GM21737 (cell line): Measurements from ENCODE around the gene FAM13A.
"Not testable (repeated sequence)": the region's sequence is repeated elsewhere in the genome, so short reads cannot be mapped to it uniquely, and the experiment has no call there.

Experiments used
- ATAC-seq: cut with Tn5 transposase; IDR thresholded peaks from one replicate; pipeline ENCODE4 v1.9.1; 2021; ENCODE audit warnings: mild to moderate bottlenecking, moderate library complexity; ENCODE audit not compliant: unreplicated experiment

FAM13A gene

GRCh38 chr4:88964450-88964849, 92.5 kb downstream of the FAM13A start:
- no peak for ATAC-seq

DNA sequence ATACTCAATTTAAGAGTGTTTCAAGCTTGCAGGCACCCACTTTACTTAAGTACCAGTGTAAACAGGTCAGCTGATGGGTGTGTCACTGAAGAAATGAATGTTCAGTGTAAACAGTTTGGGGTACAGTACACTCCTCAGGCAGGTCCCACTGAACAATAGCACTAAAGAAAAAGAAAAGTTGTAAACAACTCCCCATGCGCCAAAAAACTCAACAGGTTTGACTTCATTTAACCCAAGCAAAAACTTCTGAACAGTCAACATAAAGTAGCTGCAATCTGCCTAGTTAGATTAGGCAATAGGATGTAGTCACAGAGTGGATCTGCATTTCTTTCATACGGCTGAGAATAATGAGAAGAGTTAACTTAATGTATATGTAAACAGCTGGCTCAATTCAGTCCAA, 93.2 kb downstream of the FAM13A start:
- no peak for ATAC-seq

DNA sequence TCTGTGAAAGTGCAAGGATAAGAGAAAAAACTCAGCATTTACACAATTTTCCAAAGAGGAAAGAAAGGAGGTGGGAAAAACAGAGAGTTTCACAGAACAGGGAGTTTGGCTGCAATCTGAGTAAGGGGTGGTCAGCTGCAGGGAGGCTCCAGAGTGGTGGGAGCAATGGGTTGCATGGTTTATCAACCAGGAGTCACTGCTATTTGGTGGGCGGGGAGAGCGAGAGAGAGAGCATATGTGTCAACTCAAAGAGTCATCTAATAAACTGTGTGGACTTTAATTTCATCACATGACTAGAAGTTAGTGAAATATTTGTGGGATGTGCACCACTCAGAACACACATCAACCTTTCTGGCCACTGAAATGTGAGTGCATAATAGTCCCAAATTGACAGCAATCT, 94.6 kb downstream of the FAM13A start:
- no peak for ATAC-seq

DNA sequence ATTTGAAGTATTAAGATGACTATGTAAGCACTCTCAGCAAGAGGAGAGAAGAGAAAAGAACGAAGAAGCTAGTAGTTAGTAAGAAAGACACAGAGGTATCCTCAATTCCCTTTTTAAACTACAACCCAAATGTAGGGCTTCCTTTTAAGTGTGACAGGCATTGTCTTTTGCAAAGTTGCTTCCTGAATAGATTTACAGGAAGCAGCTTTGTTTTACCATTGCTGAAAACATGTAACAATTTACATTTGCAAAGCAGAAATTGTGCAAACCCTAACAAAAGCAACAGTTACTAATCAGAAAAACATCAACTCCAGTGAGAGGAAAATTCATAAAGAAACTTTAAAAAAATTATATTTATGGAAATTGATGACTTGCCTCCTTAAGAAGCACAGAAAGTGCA, 96.4 kb downstream of the FAM13A start:
- no peak for ATAC-seq

GRCh38 chr4:88958080-88958479, 98.9 kb downstream of the FAM13A start:
- no peak for ATAC-seq

DNA sequence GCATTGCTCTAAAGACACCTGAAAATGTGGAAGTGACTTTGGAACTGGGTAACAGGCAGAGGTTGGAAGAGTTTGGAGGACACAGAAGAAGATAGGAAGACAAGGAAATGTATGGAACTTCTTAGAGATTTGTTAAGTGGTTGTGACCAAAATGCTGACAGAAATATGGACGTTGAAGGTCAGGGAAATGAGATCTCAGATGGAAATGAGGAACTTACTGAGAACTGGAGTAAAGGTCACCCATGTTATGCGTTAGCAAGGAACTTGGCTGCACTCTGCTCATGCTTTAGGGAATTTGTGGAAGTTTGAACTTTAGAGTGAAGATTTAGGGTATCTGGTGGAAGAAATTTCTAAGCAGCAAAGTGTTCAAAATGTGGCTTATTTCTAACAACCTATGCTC, 99.4 kb downstream of the FAM13A start:
- ATAC-seq: no peak

GRCh38 chr4:88955580-88956380, 101.2 kb downstream of the FAM13A start:
- ATAC-seq: no peak

DNA sequence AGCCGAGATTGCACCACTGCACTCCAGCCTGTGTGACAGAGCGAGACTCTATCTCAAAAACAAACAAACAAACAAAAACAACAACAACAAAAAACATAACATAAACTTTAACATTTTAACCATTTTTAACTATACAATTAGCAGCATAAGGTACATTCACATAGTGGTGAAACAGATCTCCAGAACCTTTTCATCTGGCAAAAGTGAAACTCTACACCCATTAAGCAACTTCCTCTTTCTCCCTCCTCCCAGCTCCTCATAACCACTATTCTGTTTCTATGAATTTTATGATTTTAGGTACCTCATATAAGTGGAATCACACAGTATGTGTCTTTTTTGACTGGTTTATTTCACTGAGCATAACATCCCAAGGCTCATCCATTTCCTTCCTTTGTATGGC, 103.6 kb downstream of the FAM13A start:
- ATAC-seq: no peak

- ATAC-seq: no peak
Observed at GRCh38 chr4:88952081-88952480, 104.9 kb downstream of the FAM13A start.

GRCh38 chr4:88949605-88950004, 107.4 kb downstream of the FAM13A start:
- ATAC-seq: no peak

DNA sequence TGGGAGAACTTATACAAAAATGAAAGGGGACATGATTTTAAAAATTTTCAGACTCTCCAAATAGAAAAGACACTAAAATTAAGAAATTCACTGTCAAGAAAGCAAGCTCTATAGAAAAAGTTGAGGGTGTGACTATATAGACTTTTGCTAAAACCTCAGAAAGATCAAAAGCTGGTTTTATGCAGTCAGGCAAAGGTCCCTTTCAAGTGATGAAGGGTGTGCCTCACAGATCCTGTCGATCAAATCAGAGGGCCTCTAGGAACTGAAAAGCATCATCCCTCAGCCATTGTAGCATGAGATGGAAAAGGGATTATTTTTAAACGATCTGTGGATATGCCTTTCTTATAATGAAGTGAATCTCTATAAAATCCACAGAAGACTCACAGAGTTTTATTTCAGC, 116.5 kb downstream of the FAM13A start:
- no peak for ATAC-seq

- ATAC-seq: no peak
Observed at GRCh38 chr4:88939697-88940096, 117.3 kb downstream of the FAM13A start.

DNA sequence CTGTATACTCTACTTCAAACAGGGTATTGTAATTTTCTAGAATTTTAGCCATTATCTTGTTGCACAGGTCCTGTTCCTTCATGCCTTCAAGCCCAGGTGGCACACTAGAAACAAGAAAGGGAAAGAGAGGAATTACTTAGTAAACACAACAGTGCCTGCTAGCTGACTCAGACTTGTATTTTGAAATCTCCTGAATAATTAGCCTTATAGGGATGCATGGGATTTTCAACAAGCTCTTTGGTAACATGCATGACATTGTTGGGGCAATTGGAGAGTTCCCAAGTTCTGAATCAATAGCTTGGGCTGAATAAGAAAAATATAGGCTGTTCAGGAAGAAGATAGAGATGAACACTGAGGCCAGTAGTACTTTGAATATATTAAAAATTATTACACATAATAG, 118.8 kb downstream of the FAM13A start:
- ATAC-seq: no peak

DNA sequence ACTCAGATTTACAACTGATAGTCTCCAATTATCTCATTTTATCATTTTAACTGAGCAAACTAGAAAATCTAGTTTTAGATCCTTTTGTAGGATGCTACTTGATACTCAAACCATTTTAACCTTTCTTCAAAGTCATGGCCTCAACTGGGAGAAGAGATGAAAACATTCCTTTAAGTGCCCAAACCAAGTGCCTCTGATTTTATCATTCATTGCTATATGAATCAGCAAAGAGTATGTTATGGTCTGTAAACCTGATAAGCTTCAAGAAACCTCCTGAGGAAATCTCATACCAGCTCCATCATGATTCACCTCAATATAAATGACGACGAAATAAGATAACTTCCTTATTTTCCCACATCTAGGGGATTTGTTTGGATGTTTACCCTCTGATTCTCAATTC, 119.9 kb downstream of the FAM13A start:
- no peak for ATAC-seq

DNA sequence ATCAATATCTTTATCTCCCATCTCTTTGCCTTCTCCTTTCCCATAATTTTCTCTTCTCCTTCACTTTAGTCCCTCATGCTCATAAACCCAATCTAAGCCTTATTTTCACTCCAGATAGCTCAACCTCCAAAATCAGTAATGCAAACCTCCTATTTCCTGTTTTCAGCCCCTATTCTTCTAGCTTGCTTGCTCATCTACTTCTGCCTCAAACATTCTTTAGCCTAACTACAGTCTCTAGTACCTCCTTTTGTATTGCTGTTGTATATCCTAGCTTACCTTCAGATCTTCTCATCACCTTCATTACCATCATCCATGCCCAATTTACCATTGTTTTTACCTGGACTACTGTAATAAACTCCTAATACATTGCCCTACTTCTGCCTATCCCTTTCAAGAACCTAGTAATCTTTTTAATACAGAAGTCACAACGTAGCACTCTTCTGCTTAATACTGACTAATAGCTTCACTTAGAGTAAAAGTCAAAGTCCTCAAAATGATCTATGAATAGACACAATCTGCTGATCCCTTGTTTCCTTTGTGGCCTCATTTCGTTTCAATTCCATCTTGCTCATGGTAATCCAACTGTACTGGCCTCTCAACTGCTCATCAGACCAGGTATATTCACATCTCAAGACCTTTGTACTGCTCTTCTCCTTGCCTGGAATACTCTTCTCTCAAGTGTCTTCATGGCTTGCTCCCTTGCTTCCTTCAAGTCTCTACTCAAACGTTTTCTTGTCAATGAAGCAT, 123.4 kb downstream of the FAM13A start:
- no peak for ATAC-seq

- ATAC-seq: no peak
Observed at GRCh38 chr4:88928852-88929251, 128.1 kb downstream of the FAM13A start.

DNA sequence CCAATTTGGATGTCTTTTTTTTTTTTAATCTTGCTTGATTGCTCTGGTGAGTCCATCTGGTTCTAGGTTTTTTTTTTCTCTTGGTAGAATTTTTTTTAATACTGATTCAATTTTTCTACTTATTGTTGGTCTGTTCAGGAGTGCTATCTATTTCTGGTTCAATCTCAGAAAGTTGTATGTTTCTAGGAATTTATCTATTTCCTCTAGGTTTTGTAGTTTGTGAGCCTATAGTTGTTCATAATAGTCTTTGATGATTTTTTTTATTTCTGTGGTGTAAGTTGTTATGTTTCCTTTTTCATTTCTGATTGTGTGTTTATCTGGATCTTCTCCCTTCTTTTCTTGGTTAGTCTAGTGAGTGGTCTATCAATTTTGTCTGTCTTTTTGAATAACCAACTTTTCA, 129.6 kb downstream of the FAM13A start:
- no peak for ATAC-seq

DNA sequence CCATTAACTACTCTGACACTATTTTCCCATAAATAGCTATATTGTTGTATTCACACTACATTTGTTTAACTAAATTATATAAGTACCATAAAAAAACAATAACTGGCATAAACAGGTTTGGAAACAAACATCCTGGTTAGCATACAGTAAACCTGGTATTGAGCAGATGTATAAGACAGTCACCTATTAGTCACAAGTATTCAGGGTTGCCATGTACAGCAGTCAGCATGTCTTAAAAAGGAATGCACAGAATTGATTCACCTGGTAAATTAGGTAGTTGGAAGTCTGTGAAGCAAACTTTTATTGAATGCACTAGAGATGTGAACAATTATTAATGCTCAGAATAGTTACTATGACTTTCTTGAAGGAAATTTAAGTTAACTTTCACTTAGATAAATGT, 137.9 kb downstream of the FAM13A start:
- ATAC-seq: no peak

DNA sequence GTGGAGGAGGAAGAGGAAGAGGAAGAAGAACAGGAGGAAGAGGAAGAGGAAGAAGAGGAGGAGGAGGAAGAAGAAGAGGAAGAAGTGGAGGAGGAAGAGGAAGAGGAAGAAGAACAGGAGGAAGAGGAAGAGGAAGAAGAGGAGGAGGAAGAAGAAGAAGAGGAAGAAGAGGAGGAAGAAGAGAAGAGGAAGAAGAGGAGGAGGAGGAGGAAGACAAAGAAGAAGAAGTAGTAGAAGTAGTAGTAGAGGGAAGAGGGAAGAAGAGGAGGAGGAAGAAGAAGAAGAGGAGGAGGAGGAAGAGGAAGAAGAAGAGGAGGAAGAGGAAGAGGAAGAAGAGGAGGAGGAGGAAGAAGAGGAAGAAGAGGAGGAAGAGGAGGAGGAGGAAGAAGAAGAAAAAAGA, 143.8 kb downstream of the FAM13A start:
- ATAC-seq: not testable (repeated sequence)

DNA sequence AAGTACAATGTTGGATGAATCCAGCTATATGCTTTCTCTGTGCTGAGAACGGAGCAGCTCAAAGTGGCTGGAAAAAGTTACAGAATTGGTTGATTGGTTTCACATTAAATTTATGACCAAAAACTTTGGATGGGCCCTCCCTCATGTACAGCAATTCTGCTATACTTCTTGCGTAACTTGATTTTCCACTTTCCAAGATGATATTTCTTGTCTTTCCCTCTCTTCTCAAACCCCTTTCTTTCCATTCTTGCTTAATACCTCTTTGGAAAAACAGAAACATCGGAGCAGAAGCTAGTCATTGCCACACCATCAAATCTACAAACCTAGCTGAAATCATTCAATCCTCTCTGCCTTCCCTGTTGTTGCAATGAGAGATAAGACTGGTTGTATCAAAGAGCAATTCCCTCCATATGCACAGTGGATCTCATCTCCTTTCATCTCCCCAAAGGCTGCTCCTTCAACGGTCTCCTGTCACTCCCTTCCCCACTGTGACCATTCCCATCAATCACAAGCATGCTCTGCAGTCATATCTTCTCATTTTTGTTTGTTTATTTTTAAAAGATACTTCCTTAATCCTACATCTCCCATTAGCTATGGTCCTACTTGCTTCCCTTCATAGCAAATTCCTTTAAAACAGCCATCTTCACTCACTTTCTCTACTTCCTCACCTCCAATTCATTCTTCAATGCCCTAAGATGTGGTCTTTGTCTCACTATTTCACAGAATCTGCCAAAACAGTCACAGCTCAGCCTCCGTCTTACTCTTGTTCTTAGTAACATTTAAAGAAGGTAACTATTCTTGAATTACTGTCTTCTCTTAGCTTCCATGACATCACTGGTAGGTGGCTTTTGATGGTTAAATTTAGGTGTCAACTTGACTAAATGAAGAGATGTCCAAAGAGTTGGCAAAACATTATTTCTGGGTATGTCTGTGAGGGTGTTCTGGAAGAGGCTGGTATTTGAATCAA, 145.5 kb downstream of the FAM13A start:
- no peak for ATAC-seq

- ATAC-seq: no peak
Observed at GRCh38 chr4:88910101-88910500, 146.9 kb downstream of the FAM13A start.
